Measurements from ENCODE around the gene PTPN2. TPM values are rescaled to one million over a fixed set of nuclear protein-coding genes. Genes with fewer than 3 reads are reported as not detected.

The PTPN2 gene
- total RNA-seq, 1 donor from 2014 or later, result 47.9 TPM

DNA sequence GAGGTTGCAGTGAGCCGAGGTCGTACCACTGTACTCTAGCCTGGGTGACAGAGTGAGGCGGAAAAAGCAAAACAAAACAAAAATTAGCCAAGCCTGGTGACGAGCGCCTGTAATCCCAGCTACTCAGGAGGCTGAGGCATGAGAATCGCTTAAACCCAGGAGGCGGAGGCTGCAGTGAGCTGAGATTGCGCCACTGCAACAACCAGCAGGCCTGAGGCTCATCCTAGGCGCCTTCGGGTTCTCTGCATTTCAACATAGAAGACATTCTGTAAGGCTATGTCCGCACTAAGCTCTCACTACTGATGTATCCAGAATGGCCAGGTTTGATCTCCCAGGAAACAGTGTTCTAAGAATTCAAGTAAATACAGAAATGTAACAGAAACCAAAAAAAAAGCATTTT lies 23.5 kb downstream of the PTPN2 start:
- no peak overlapping the region for H3K4me3 ChIP-seq (ENCODE audit: low read depth, low read length)
- no peaks in the 10 kb centered on the region for H3K27me3 ChIP-seq (ENCODE audit: control insufficient read depth, insufficient read depth, low read length)
- TF ChIP-seq, protein P1, sequence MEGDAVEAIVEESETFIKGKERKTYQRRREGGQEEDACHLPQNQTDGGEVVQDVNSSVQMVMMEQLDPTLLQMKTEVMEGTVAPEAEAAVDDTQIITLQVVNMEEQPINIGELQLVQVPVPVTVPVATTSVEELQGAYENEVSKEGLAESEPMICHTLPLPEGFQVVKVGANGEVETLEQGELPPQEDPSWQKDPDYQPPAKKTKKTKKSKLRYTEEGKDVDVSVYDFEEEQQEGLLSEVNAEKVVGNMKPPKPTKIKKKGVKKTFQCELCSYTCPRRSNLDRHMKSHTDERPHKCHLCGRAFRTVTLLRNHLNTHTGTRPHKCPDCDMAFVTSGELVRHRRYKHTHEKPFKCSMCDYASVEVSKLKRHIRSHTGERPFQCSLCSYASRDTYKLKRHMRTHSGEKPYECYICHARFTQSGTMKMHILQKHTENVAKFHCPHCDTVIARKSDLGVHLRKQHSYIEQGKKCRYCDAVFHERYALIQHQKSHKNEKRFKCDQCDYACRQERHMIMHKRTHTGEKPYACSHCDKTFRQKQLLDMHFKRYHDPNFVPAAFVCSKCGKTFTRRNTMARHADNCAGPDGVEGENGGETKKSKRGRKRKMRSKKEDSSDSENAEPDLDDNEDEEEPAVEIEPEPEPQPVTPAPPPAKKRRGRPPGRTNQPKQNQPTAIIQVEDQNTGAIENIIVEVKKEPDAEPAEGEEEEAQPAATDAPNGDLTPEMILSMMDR (IDR thresholded peaks at IDR 0.05; ENCODE audit: insufficient read depth, low read length, severe bottlenecking), result no peak
- DNase-seq (ENCODE audit: low read depth) (no peak), FAIRE-seq (no peak)
- H3K36me3 ChIP-seq (ENCODE audit: control insufficient read depth, insufficient read depth, low read length), result peaks cover 5% of the 10 kb centered on the region

DNA sequence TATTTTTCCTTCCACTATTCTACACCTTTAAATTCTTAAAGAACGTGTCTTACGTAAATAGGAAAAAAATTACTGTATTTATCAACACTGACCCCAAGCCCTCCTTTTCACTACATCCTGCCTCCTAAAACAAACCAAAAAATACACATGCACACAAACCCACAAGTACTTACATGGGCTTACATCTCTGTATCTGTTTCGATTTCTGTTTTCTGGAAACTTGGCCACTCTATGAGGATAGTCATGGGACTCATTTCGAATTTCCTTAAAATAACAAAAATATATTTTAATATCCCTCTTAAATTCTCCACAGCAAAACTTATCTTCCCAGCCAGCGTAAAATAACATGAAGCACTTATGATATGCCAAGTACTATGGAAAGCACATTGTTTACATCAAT lies 25.0 kb downstream of the PTPN2 start:
- H3K27me3 ChIP-seq (ENCODE audit: control insufficient read depth, insufficient read depth, low read length), result no peaks in the 10 kb centered on the region
- DNase-seq (ENCODE audit: low read depth) (no peak), FAIRE-seq (no peak)
- peaks cover 5% of the 10 kb centered on the region for H3K36me3 ChIP-seq (ENCODE audit: control insufficient read depth, insufficient read depth, low read length)
- no peak overlapping the region for H3K4me3 ChIP-seq (ENCODE audit: low read depth, low read length)
- TF ChIP-seq, protein P1 (IDR thresholded peaks at IDR 0.05; ENCODE audit: insufficient read depth, low read length, severe bottlenecking), result no peak

DNA sequence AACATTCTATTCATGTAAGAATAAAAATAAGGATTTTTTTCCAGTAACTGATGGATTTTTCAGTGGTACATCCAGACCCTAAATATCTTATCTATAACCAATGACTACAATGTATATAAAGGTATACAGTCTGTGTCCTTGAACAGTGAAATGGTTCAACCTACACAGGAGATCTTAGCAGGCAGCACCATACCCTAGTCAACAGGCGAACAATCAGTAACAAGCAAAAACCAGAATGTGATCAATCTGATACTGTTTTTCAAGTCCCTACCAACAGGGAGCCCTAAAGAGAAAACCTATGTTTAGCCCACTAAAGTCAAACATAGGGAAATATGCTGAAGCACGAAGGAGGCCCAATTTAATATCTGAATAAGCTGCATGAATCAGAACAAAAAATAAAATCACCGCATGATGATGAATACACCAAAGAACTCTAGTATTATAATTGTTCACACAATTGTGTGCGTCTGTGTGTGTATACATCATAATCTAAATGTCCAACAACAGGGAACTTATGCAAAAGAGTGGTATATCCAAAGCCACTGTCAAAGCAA lies 26.0 kb downstream of the PTPN2 start:
- Histone ChIP-seq H3K27me3 (ENCODE audit: control insufficient read depth, insufficient read depth, low read length) (no peaks in the 10 kb centered on the region), H3K4me3 (ENCODE audit: low read depth, low read length) (no peak overlapping the region), H3K36me3 (ENCODE audit: control insufficient read depth, insufficient read depth, low read length) (peaks cover 7% of the 10 kb centered on the region)
- TF ChIP-seq, protein P1 (IDR thresholded peaks at IDR 0.05; ENCODE audit: insufficient read depth, low read length, severe bottlenecking), result no peak
- no peak for FAIRE-seq
- DNase-seq (ENCODE audit: low read depth), result peak; percentile 57

DNA sequence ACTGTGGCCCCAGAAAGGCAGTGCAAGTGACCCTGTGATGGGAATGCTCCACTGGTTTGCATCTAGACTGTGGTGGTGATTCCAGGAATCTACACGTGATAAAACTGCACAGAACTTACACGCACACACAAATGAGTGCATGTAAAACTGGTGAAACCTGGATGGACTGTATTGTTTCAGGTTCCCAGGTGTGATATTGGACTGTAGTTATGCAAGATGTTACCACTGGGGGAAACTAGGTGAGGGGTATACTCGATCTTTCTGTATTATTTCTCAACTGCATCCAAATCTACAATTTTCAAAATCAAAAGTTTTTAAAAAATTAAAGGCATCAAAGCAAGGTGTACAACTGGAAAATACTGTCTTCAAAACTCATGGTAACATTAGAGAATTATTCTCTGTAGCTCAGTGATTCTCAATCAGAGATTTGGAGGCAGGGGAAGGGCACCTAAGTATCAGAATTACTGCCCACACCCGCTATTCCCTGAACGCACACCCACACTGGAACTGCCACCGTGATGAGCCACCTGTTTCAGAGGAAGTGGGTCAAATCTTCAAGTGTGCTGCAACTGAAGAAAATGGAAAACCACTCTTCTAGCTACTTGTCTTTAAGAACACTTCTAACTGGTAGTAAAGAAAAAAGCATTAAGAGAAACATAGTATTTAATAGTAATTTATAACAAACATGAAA lies 26.7 kb downstream of the PTPN2 start:
- TF ChIP-seq, protein P1 (IDR thresholded peaks at IDR 0.05; ENCODE audit: insufficient read depth, low read length, severe bottlenecking), result no peak
- H3K36me3 ChIP-seq (ENCODE audit: control insufficient read depth, insufficient read depth, low read length), result peaks cover 7% of the 10 kb centered on the region
- no peak for DNase-seq (ENCODE audit: low read depth)
- H3K27me3 ChIP-seq (ENCODE audit: control insufficient read depth, insufficient read depth, low read length), result no peaks in the 10 kb centered on the region
- no peak for FAIRE-seq
- no peak overlapping the region for H3K4me3 ChIP-seq (ENCODE audit: low read depth, low read length)

DNA sequence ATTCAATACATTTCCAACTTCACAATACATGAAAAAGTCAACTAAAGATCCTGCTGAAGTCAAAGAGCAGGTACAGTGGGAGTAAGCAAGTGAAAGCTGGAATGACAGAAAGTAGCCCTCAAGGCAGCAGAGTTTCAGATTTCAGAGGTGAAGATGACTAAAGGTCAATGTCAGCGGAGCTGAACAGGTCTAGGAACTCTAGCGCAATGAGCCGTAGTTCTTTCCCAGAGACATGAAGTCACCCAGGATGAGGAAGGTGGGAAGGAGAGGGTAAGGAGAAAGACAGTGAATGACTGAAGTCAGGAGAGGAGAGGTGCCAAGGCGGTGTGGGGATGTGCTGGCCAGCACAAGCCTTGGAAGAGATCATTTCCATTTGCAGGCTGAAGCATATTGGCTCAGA lies 28.1 kb downstream of the PTPN2 start:
- FAIRE-seq, result no peak
- peak; percentile 12 for DNase-seq (ENCODE audit: low read depth)
- Histone ChIP-seq H3K4me3 (ENCODE audit: low read depth, low read length) (no peak overlapping the region), H3K36me3 (ENCODE audit: control insufficient read depth, insufficient read depth, low read length) (peaks cover 7% of the 10 kb centered on the region), H3K27me3 (ENCODE audit: control insufficient read depth, insufficient read depth, low read length) (no peaks in the 10 kb centered on the region)
- TF ChIP-seq, protein P1 (IDR thresholded peaks at IDR 0.05; ENCODE audit: insufficient read depth, low read length, severe bottlenecking), result no peak

All from bronchial epithelial cell (primary cell).